Psoas muscle (tissue), 8 donors: ENCODE data around the gene MYO1D. TPM values are rescaled to one million over a fixed set of nuclear protein-coding genes. Genes with fewer than 3 reads are reported as not detected.

Source experiments
- ATAC-seq, 4 donors: fragments of 200-7000 bp; cut with Tn5 transposase; one replicate each; pipeline ENCODE4 v1.9.1; 2020; ENCODE audit warnings: moderate library complexity in 3 of 4, mild to moderate bottlenecking in 2 of 4
- DNase-seq, 2 donors: peaks; one replicate each; pipeline ENCODE4 v3.0.0-alpha.2; 2020
- H3K27ac ChIP-seq: fragments of 200-600 bp; one replicate; pipeline ENCODE4 v1.8.0; 2022
- H3K27me3 ChIP-seq, 3 donors: fragments of 200-600 bp in 1 of 3; one replicate each; pipeline versions ENCODE4 v1.6.1 to v1.8.0; 2013 to 2022; ENCODE audit warnings: low read length in 2 of 3, mild to moderate bottlenecking in 2 of 3, moderate library complexity in 1 of 3; ENCODE audit not compliant: insufficient read depth in 3 of 3
- H3K36me3 ChIP-seq, 2 donors: fragments of 200-600 bp in 1 of 2; one replicate each; pipeline versions ENCODE4 v1.6.1 to v1.8.0; 2013 to 2022; ENCODE audit warnings: low read depth in 1 of 2, mild to moderate bottlenecking in 1 of 2, moderate library complexity in 1 of 2; ENCODE audit not compliant: insufficient read depth in 1 of 2
- H3K4me1 ChIP-seq: fragments of 200-600 bp; one replicate; pipeline ENCODE4 v1.8.0; 2022
- H3K4me3 ChIP-seq: fragments of 200-600 bp; one replicate; pipeline ENCODE4 v1.8.0; 2022; ENCODE audit warnings: mild to moderate bottlenecking
- H3K9me3 ChIP-seq: fragments of 200-600 bp; one replicate; pipeline ENCODE4 v1.8.0; 2022
- WGBS, 3 donors: extraction: QIAGEN DNeasy Blood & Tissue Kit; methylation state at CpG; one replicate each; pipeline versions ENCODE4 v1.1.6 to v1.1.7; 2013; 5-methylcytosine and 5-hydroxymethylcytosine counted together
- intact Hi-C, 2 donors: fragments of 100-400 bp; cut with DNase I; formaldehyde crosslinking; loops; one replicate each; pipeline versions ENCODE4 v1.11.0 to v1.14.2; 2022
- polyA plus RNA-seq, 3 donors: library from polyadenylated mRNA; stranded (reverse); fragments of 200-250 nt; gene quantifications; one replicate each; pipeline ENCODE4 v1.2.3, GENCODE V29; 2013
- total RNA-seq, 4 donors: library from RNA; stranded (reverse); fragmentation: NEBNext Ultra II Directional in 2 of 4; extraction: Animal tissue kit (Norgen Biotek cat#: 25700) in 2 of 4; gene quantifications; one replicate each; pipeline versions ENCODE4 v1.2.1 to v1.2.4, GENCODE V29; 2021 to 2023
- TF ChIP-seq, protein P1 (sequence below): fragments of 200-600 bp; IDR thresholded peaks from one replicate; pipeline ENCODE4 v1.8.0; 2022; ENCODE audit warnings: antibody characterized with exemption
- donor health status: healthy with polysubstance abuse.
- donor health status: DM: no; HTN: no; CAD: no; lungs with moderate emphysema.
- donor health status: Bipolar disorder and iron deficiency.
- donor health status: healthy.
- donor health status: DM: yes; HTN: yes; CAD: no.
- donor health status: DM: no; HTN: no; CAD: no.
- donor health status: DM: no; HTN: no; CAD: no.
- donor health status: DM: yes; HTN: yes; CAD: no.

The MYO1D gene
- total and polyA plus RNA-seq, 7 donors, result 1.8 to 5.9 (median 4.1) TPM

DNA sequence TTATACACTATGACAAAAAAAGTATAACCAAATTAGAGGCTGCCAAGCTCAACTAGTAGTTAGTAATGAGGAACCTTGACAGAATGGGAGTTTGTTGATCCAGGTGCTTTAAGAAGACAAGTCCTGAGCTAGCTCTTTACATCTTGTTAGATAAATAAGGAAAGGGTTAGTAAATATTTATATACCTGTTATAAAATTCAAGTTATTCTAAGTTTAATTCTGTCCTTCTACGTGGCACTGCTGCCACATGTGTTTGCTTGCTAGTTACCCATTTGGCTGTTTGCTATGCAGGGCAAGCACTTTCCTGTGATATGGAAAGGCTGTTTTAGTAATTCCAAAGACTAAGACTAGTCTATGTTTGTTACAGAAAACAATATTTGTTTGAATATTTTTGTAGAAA lies 180.5 kb downstream of the MYO1D start:
- H3K4me1 ChIP-seq, result no peaks in the 10 kb centered on the region
- H3K27me3 ChIP-seq, result no peaks in the 10 kb centered on the region
- TF ChIP-seq, protein P1, sequence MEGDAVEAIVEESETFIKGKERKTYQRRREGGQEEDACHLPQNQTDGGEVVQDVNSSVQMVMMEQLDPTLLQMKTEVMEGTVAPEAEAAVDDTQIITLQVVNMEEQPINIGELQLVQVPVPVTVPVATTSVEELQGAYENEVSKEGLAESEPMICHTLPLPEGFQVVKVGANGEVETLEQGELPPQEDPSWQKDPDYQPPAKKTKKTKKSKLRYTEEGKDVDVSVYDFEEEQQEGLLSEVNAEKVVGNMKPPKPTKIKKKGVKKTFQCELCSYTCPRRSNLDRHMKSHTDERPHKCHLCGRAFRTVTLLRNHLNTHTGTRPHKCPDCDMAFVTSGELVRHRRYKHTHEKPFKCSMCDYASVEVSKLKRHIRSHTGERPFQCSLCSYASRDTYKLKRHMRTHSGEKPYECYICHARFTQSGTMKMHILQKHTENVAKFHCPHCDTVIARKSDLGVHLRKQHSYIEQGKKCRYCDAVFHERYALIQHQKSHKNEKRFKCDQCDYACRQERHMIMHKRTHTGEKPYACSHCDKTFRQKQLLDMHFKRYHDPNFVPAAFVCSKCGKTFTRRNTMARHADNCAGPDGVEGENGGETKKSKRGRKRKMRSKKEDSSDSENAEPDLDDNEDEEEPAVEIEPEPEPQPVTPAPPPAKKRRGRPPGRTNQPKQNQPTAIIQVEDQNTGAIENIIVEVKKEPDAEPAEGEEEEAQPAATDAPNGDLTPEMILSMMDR, result no peak
- intact Hi-C loops, result no loop called here
- DNase-seq (no peak), ATAC-seq (no peak)
- no peaks in the 10 kb centered on the region for H3K36me3 ChIP-seq
- H3K27ac ChIP-seq, result no peak overlapping the region
- 55 to 71% (median 69%) methylated on average over 1 of the region's 1 CpG for WGBS, 3 donors
- no peaks in the 10 kb centered on the region for H3K9me3 ChIP-seq
- no peak overlapping the region for H3K4me3 ChIP-seq

DNA sequence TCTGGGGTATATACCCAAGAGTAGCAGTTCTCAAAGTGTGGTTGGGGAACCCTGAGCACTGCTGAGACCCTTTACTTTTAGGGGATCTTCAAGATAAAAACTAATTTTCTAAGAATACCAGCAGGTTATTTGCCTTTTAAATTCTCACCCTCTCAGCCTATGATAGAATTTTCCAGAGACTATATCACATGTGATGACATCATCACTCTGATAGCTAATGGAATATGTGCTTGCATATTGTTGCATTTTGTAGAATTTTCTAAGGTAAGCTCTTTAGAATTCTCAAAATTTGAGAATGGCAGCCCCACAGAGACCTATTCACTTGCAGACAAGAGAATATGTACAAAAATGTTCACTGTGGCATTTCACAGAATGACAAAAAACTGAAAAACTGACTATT lies 181.1 kb downstream of the MYO1D start:
- intact Hi-C loops, result no loop called here
- no peak overlapping the region for H3K27ac ChIP-seq
- H3K4me1 ChIP-seq, result no peaks in the 10 kb centered on the region
- TF ChIP-seq, protein P1, result no peak
- DNase-seq (no peak), ATAC-seq (no peak)
- H3K4me3 ChIP-seq, result no peak overlapping the region
- no peaks in the 10 kb centered on the region for H3K36me3 ChIP-seq
- H3K27me3 ChIP-seq, result no peaks in the 10 kb centered on the region
- H3K9me3 ChIP-seq, result no peaks in the 10 kb centered on the region

DNA sequence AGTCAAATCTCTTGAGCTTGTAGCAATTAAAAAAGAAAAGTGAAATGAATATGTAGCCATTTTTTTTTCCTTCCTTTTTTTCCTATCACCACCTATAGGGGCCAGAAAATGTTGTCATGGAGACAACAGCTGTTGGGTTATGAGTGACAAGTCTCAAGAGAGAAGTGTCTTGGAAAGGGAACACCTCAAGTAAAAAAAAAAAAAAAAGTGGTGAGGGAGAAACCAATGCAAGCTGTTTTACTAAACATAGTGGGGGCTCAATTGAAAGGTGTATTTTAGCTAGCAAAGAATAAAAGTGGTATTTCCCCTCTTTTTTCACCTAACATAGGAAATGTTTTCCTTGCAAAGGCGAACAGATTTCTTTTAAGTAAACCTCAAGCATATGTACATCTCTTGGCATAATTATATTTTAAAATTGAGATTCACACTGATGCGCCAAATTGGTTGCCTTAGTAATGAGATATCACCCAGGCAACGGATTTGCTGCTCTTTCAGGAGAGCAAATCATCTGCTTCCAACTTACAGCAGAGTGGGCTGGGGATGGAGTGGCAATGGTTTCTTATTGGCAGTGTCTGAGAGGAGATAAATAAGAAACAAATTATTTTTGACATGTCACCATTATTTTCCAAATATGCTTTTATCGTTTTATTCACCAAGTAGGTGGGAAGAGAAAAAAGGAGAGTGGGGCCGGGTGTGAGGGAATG lies 183.6 kb downstream of the MYO1D start:
- Histone ChIP-seq H3K27me3 (no peaks in the 10 kb centered on the region), H3K36me3 (no peaks in the 10 kb centered on the region), H3K27ac (no peak overlapping the region), H3K4me1 (no peaks in the 10 kb centered on the region), H3K4me3 (no peak overlapping the region), H3K9me3 (no peaks in the 10 kb centered on the region)
- intact Hi-C loops, result no loop called here
- 82 to 85% (median 85%) methylated on average over 5 of the region's 5 CpGs for WGBS, 3 donors
- DNase-seq (no peak), ATAC-seq (no peak)
- TF ChIP-seq, protein P1, result no peak

DNA sequence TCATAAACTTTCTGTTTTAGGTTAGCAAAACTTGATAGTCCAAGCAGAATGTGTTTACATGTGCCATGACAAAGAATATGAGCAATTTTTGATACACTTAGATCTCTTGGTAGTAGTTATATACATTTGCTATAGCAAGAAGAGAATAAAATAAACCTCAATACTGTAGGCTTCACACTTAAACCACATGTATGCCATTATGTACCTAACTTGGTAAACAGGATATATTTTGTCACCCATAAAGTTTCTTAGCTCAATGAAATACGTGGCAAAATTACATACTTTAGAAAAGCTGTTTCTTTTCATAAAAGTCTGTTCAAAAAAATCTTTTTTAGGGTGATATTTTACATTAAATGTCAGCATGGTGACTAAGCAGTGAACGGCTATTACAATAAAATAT lies 184.7 kb downstream of the MYO1D start:
- Histone ChIP-seq H3K9me3 (no peaks in the 10 kb centered on the region), H3K27me3 (no peaks in the 10 kb centered on the region), H3K27ac (no peak overlapping the region), H3K4me1 (no peaks in the 10 kb centered on the region), H3K36me3 (no peaks in the 10 kb centered on the region), H3K4me3 (no peak overlapping the region)
- DNase-seq (no peak), ATAC-seq (no peak)
- TF ChIP-seq, protein P1, result no peak
- intact Hi-C loops, result no loop called here
- 57 to 80% (median 62%) methylated on average over 2 of the region's 2 CpGs for WGBS, 3 donors

DNA sequence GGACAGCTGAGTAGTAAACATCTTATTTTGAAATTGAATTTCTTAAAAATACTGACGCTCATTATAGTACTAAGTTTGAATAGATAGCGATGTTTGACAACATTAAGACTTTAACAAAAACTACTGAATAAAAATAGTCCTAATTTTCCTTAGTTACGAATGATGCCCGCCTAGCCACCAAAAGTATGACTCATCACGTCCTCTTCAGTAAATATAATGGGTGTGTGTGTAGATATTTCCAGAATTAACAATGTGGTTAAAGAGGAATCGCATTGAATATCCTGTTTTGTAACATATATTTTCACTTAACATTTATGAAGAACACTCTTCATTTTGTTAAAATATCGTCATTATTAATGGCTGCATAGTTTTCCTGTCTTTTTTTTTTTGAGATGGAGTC lies 187.6 kb downstream of the MYO1D start:
- 88 to 95% (median 89%) methylated on average over 7 of the region's 7 CpGs for WGBS, 3 donors
- ATAC-seq, result no peak
- intact Hi-C loops, result no loop called here
- no peaks in the 10 kb centered on the region for H3K36me3 ChIP-seq
- no peaks in the 10 kb centered on the region for H3K27me3 ChIP-seq
- H3K4me3 ChIP-seq, result no peak overlapping the region
- H3K4me1 ChIP-seq, result no peaks in the 10 kb centered on the region
- H3K27ac ChIP-seq, result no peak overlapping the region
- no peaks in the 10 kb centered on the region for H3K9me3 ChIP-seq
- no peak for DNase-seq
- TF ChIP-seq, protein P1, result no peak
